ENCODE results near the gene LRRC4.

LRRC4 gene

DNA sequence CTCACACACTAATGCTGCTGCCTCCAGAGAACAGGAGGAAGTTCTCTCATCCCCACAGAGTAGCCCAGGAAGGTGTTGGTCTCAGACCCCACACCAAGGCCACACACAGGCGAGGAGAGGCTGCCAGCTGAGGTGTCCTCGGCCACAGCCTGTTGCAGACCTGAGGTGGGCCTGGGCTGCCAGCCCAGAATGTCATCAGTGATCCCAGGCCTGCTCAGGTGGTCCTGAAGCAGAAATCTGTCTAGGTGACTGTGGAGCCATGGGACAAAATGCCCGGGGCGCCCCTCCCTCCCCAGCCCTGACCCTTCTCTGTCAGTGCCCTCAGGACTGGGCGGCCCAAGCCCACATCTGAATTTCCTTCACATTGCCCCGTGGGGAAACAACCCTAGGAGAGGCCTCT is 43.5 kb upstream of the LRRC4 start:
- TF ChIP-seq CTCF (IDR thresholded peaks at IDR 0.05; ENCODE audit: extremely low read depth, missing control alignments): no peak
- no peak for DNase-seq (ENCODE audit: low spot score)

- DNase-seq (ENCODE audit: low spot score): no peak
- no peak for TF ChIP-seq CTCF (IDR thresholded peaks at IDR 0.05; ENCODE audit: extremely low read depth, missing control alignments)
Measured at GRCh38 chr7:128074336-128074735, 43.1 kb upstream of the LRRC4 start.

- no peak for DNase-seq (ENCODE audit: low spot score)
- TF ChIP-seq CTCF (IDR thresholded peaks at IDR 0.05; ENCODE audit: extremely low read depth, missing control alignments): no peak
Measured at GRCh38 chr7:128073671-128074310, 42.6 kb upstream of the LRRC4 start.

- no peak for TF ChIP-seq CTCF (IDR thresholded peaks at IDR 0.05; ENCODE audit: extremely low read depth, missing control alignments)
- no peak for DNase-seq (ENCODE audit: low spot score)
Measured at GRCh38 chr7:128071801-128072200, 40.6 kb upstream of the LRRC4 start.

- no peak for TF ChIP-seq CTCF (IDR thresholded peaks at IDR 0.05; ENCODE audit: extremely low read depth, missing control alignments)
- DNase-seq (ENCODE audit: low spot score): no peak
Measured at GRCh38 chr7:128071376-128071775, 40.1 kb upstream of the LRRC4 start.

DNA sequence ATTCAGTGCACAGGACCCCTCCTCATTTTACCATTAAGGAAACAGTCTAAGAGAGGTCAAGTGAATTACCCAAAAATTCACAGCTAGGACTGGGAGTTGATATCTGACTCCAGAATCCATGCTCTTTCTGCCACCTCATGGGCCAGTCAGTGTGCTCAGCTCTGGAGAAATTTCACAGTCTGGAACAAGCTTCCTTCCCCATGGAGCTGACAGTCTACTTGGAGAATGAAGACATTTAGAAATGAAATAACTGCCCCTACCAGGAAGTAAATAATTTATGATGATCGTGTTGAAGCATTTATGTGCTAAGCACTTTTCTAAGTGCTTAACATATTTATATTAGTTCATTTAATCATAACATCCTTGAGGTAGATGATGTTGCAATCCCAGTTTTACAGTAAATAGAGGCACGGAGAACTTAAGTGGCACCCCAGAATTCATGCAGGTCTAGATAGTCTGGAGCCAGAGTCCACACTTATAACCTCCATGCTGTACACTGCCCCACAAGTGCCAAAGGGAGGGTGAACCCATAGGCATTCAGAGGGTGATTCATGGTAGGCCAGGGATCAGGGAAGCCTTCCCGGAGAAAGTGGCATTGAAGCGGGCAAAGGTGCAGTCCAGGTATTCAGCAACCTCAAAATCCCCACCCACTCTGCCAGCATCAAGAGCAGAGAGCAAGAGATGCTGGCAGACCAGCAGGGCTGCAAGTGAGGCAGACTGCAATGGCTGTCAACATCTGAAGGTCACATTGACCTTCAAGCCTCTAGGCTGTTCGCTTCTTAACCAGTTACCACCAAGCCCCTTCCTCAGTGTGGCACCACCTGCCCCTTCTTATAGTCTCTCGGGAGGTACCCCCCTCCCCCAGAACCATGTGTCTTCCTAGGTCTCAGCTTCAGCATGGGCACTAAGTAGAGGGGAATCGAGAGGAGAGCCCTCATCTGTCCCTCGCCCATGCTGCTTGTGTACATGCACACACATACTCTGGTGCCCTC is 38.4 kb upstream of the LRRC4 start:
- no peak for TF ChIP-seq CTCF (IDR thresholded peaks at IDR 0.05; ENCODE audit: extremely low read depth, missing control alignments)
- DNase-seq (ENCODE audit: low spot score): no peak

GRCh38 chr7:128068785-128069184 is 37.5 kb upstream of the LRRC4 start:
- TF ChIP-seq CTCF (IDR thresholded peaks at IDR 0.05; ENCODE audit: extremely low read depth, missing control alignments): no peak
- DNase-seq (ENCODE audit: low spot score): no peak
